GM23248 (cell line): ENCODE measurements around the gene PLEKHG3.

Experiments used
- EZH2 ChIP-seq: fragments of 200-600 bp; sonication (generic); IDR thresholded peaks from 2 replicates; pipeline ENCODE4 v1.6.1; 2018; ENCODE audit warnings: antibody characterized with exemption, mild to moderate bottlenecking; ENCODE audit not compliant: insufficient read depth, poor library complexity, severe bottlenecking
- EZH2phosphoT487 ChIP-seq: fragments of 200-600 bp; sonication (generic); IDR thresholded peaks from 2 replicates; pipeline ENCODE4 v1.6.1; 2018; ENCODE audit warnings: antibody characterized with exemption, moderate library complexity, mild to moderate bottlenecking, low read depth; ENCODE audit not compliant: insufficient read depth

GRCh38 chr14:64770751-64771150, 66.5 kb downstream of the PLEKHG3 start:
- TF ChIP-seq EZH2: no peak
- no peak for TF ChIP-seq EZH2phosphoT487
